HUES6 (cell line): ENCODE results near the gene CORO1C.
"Not testable (repeated sequence)": the region's sequence is repeated elsewhere in the genome, so short reads cannot be mapped to it uniquely, and the experiment has no call there.

ENCODE experiments used
- H3K27ac ChIP-seq: 2 replicates; pipeline ENCODE4 v1.7.0; 2013; ENCODE audit warnings: low read depth, mild to moderate bottlenecking, low read length, inconsistent platforms
- H3K27me3 ChIP-seq: 2 replicates; pipeline ENCODE4 v1.6.1; 2013; ENCODE audit warnings: low read length; ENCODE audit not compliant: control insufficient read depth, insufficient read depth
- H3K36me3 ChIP-seq: 2 replicates; pipeline ENCODE4 v1.6.1; 2013; ENCODE audit warnings: low read length; ENCODE audit not compliant: control insufficient read depth, insufficient read depth
- H3K4me1 ChIP-seq: 2 replicates; pipeline ENCODE4 v1.6.1; 2013; ENCODE audit warnings: low read length; ENCODE audit not compliant: control insufficient read depth, insufficient read depth
- H3K4me3 ChIP-seq: 2 replicates; pipeline ENCODE4 v1.5.1; 2013; ENCODE audit warnings: low read depth, low read length
- H3K9ac ChIP-seq: one replicate; pipeline ENCODE4 v1.6.1; 2013; ENCODE audit warnings: mild to moderate bottlenecking, low read length
- H3K9me3 ChIP-seq: 2 replicates; pipeline ENCODE4 v1.6.1; 2013; ENCODE audit warnings: low read depth, low read length; ENCODE audit not compliant: control insufficient read depth, insufficient read depth

Gene CORO1C

GRCh38 chr12:108635201-108635996 is 95.9 kb downstream of the CORO1C start:
- Histone ChIP-seq H3K4me1 (peaks cover 52% of the 10 kb centered on the region), H3K4me3 (no peak overlapping the region), H3K9ac (no peak overlapping the region)

GRCh38 chr12:108634341-108634751 is 97.0 kb downstream of the CORO1C start:
- Histone ChIP-seq H3K9me3 (no peaks in the 10 kb centered on the region), H3K27me3 (no peaks in the 10 kb centered on the region), H3K9ac (no peak overlapping the region), H3K36me3 (no peaks in the 10 kb centered on the region), H3K4me3 (no peak overlapping the region), H3K27ac (no peak overlapping the region), H3K4me1 (peaks cover 55% of the 10 kb centered on the region)

More at GRCh38 chr12:108635201-108635996, 95.9 kb downstream of the CORO1C start:
- H3K27me3 ChIP-seq, result no peaks in the 10 kb centered on the region
- no peaks in the 10 kb centered on the region for H3K9me3 ChIP-seq
- no peak overlapping the region for H3K27ac ChIP-seq
- H3K36me3 ChIP-seq, result no peaks in the 10 kb centered on the region

- H3K9ac ChIP-seq, result no peak within 1 kb of the TSS
- peaks cover 50% of the 10 kb centered on the region for H3K4me1 ChIP-seq
- no peak within 1 kb of the TSS for H3K27ac ChIP-seq
These were observed 97.6 kb downstream of the CORO1C start, which contains the start of gene SELPLG for GRCh38 chr12:108633534-108634248. SELPLG (minus strand) TSS chr12:108633894; CDS start chr12:108624307, 9,587 bp downstream.

DNA sequence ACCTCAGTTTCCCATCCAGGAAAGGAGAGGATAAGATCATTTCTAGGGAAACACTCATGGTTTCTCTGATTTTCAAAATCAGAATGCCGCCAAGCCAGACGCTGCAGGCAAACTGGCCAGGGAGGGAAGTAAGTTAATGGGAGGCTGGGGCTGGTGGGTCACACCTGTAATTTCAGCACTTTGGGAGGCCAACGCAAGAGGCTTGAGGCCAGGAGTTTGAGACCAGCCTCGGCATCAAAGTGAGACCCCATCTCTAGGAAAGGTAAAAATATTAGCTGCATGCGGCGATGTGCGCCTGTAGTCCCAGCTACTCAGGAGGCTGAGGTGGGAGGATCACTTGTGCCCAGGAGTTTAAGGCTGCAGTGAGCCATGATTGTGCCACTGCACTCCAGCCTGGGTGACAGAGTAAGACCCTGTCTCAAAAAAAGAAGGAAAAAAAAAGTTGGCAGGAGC is 98.2 kb downstream of the CORO1C start:
- H3K27me3 ChIP-seq, result no peaks in the 10 kb centered on the region
- no peaks in the 10 kb centered on the region for H3K9me3 ChIP-seq
- no peak overlapping the region for H3K4me3 ChIP-seq
- H3K9ac ChIP-seq, result no peak overlapping the region
- no peak overlapping the region for H3K27ac ChIP-seq
- H3K4me1 ChIP-seq, result peaks cover 49% of the 10 kb centered on the region
- H3K36me3 ChIP-seq, result no peaks in the 10 kb centered on the region

More at GRCh38 chr12:108633534-108634248, 97.6 kb downstream of the CORO1C start, which contains the start of gene SELPLG:
- H3K4me3 ChIP-seq, result no peak within 1 kb of the TSS
- no peaks in the 10 kb centered on the region for H3K27me3 ChIP-seq
- H3K36me3 ChIP-seq, result no peaks in the 10 kb centered on the region
- no peaks in the 10 kb centered on the region for H3K9me3 ChIP-seq

- not testable (repeated sequence) for H3K4me3 ChIP-seq, H3K27ac ChIP-seq, H3K36me3 ChIP-seq, H3K27me3 ChIP-seq, H3K9me3 ChIP-seq, H3K9ac ChIP-seq
- peaks cover 36% of the 10 kb centered on the region for H3K4me1 ChIP-seq
These were observed 100.1 kb downstream of the CORO1C start for GRCh38 chr12:108631261-108631660.

GRCh38 chr12:108630481-108631207 is 100.7 kb downstream of the CORO1C start:
- Histone ChIP-seq H3K9me3 (no peaks in the 10 kb centered on the region), H3K36me3 (no peaks in the 10 kb centered on the region), H3K4me1 (peaks cover 35% of the 10 kb centered on the region), H3K9ac (no peak overlapping the region), H3K27ac (no peak overlapping the region), H3K27me3 (no peaks in the 10 kb centered on the region), H3K4me3 (no peak overlapping the region)

- no peaks in the 10 kb centered on the region for H3K9me3 ChIP-seq
- no peak overlapping the region for H3K9ac ChIP-seq
- H3K36me3 ChIP-seq, result no peaks in the 10 kb centered on the region
- H3K4me1 ChIP-seq, result peaks cover 31% of the 10 kb centered on the region
- H3K27ac ChIP-seq, result 0 out of 2 replicates have a peak overlapping the region, but pooled peaks have one; percentile 53
- no peak overlapping the region for H3K4me3 ChIP-seq
- no peaks in the 10 kb centered on the region for H3K27me3 ChIP-seq
These were observed 101.4 kb downstream of the CORO1C start for GRCh38 chr12:108629824-108630476.

DNA sequence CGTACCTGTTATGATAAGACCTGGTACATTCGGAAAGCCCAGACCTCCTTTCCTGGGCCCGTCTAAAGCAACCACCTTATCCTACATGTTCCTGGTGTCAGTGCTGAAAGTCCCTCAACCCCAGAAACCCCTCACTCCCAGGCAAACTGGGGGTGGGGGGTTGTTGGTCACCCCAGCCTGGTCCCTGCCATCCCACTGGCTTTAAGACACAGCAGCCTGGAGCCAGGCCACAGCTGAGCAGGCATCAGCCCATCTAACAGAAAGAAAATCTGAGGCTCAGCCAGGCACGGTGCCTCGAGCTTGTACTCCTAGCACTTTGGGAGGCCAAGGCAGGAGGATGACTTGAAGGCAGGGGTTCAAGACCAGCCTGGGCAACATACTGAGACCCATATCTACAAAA is 102.2 kb downstream of the CORO1C start:
- peaks cover 25% of the 10 kb centered on the region for H3K4me1 ChIP-seq
- no peak overlapping the region for H3K27ac ChIP-seq
- H3K27me3 ChIP-seq, result no peaks in the 10 kb centered on the region
- H3K9ac ChIP-seq, result no peak overlapping the region
- H3K4me3 ChIP-seq, result no peak overlapping the region
- no peaks in the 10 kb centered on the region for H3K9me3 ChIP-seq
- H3K36me3 ChIP-seq, result no peaks in the 10 kb centered on the region

GRCh38 chr12:108627134-108627920 is 104.0 kb downstream of the CORO1C start:
- Histone ChIP-seq H3K9me3 (no peaks in the 10 kb centered on the region), H3K4me3 (no peak overlapping the region), H3K27ac (no peak overlapping the region), H3K4me1 (peaks cover 18% of the 10 kb centered on the region), H3K36me3 (no peaks in the 10 kb centered on the region), H3K27me3 (no peaks in the 10 kb centered on the region), H3K9ac (no peak overlapping the region)

GRCh38 chr12:108625228-108625627 is 106.1 kb downstream of the CORO1C start:
- H3K4me1 ChIP-seq, result peaks cover 20% of the 10 kb centered on the region

More at GRCh38 chr12:108625228-108625627, 106.1 kb downstream of the CORO1C start:
- Histone ChIP-seq H3K36me3 (no peaks in the 10 kb centered on the region), H3K27me3 (no peaks in the 10 kb centered on the region), H3K9me3 (no peaks in the 10 kb centered on the region), H3K9ac (no peak overlapping the region), H3K4me3 (no peak overlapping the region), H3K27ac (no peak overlapping the region)
